Measurements from ENCODE around the gene SLC17A7. TPM values are rescaled to one million over a fixed set of nuclear protein-coding genes. Genes with fewer than 3 reads are reported as not detected.

SLC17A7 gene
- total RNA-seq, 1 donor from 2014 or later, result not detected

DNA sequence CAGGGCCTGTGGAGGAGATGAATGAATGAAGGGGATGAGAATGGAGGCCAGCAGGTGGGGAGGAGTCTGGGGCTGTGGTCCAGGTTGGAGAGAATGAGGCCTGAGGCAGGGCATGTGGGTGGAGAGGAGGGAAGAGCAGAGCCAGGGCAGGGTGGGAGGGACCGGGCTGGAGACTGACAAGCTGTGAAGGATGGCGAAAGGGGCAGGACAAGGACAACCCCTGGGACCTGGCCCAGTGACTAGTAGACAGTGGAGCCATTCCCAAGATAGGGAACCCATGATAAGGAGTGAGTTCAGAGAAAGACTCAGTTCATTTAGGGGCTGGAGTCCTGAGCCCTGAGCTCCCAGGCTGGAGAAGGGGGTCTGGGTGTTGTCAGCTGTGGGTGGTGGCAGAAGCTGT, 21.1 kb downstream of the SLC17A7 start:
- Histone ChIP-seq H3K4me3 (ENCODE audit: low read depth, low read length) (no peak overlapping the region), H3K36me3 (ENCODE audit: control insufficient read depth, insufficient read depth, low read length) (no peaks in the 10 kb centered on the region), H3K27me3 (ENCODE audit: control insufficient read depth, insufficient read depth, low read length) (peaks cover 70% of the 10 kb centered on the region)
- DNase-seq (ENCODE audit: low read depth), result no peak
- TF ChIP-seq, protein P1, sequence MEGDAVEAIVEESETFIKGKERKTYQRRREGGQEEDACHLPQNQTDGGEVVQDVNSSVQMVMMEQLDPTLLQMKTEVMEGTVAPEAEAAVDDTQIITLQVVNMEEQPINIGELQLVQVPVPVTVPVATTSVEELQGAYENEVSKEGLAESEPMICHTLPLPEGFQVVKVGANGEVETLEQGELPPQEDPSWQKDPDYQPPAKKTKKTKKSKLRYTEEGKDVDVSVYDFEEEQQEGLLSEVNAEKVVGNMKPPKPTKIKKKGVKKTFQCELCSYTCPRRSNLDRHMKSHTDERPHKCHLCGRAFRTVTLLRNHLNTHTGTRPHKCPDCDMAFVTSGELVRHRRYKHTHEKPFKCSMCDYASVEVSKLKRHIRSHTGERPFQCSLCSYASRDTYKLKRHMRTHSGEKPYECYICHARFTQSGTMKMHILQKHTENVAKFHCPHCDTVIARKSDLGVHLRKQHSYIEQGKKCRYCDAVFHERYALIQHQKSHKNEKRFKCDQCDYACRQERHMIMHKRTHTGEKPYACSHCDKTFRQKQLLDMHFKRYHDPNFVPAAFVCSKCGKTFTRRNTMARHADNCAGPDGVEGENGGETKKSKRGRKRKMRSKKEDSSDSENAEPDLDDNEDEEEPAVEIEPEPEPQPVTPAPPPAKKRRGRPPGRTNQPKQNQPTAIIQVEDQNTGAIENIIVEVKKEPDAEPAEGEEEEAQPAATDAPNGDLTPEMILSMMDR (IDR thresholded peaks at IDR 0.05; ENCODE audit: insufficient read depth, low read length, poor library complexity, severe bottlenecking), result no peak

DNA sequence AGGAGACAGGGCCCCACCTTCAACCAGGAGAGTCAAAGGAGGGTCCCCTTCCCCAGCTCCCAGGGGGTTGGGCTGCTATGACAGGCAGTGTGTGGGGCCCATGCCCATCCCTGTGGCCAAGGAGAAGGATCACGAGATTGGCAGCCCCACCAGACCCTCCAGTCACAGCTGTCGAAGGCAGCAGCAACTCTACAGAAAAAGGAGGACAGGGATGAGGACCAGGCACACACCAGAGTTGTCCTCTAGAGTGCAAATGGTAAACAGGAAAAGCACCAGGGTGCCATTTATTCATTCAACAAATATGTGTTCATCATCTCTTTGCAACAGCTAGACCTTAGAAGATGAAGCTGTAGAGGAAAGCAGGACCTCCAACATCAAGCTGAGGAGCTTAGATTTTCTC, 22.2 kb downstream of the SLC17A7 start:
- DNase-seq (ENCODE audit: low read depth), result no peak
- H3K36me3 ChIP-seq (ENCODE audit: control insufficient read depth, insufficient read depth, low read length), result no peaks in the 10 kb centered on the region
- TF ChIP-seq, protein P1 (IDR thresholded peaks at IDR 0.05; ENCODE audit: insufficient read depth, low read length, poor library complexity, severe bottlenecking), result no peak
- no peak overlapping the region for H3K4me3 ChIP-seq (ENCODE audit: low read depth, low read length)
- H3K27me3 ChIP-seq (ENCODE audit: control insufficient read depth, insufficient read depth, low read length), result peaks cover 60% of the 10 kb centered on the region

DNA sequence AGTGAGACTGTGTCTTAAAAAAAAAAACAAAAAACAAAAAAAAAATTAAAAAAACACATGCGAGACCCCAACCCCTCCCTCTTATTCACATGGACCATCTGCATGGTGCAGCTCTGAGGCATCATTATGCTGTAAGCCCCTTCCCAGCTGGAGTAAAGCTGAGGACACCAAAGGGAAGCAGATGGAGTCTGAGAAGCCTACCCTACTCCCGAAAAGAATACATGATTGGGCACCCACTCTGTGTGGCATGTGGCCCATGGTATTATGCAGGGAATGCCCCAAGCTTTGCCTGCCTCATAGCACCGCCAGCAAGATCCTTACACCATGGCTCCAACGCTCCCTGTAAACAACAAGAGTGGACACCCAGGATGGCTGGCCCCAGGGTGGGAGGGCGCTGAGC, 22.8 kb downstream of the SLC17A7 start:
- no peaks in the 10 kb centered on the region for H3K36me3 ChIP-seq (ENCODE audit: control insufficient read depth, insufficient read depth, low read length)
- H3K27me3 ChIP-seq (ENCODE audit: control insufficient read depth, insufficient read depth, low read length), result peaks cover 54% of the 10 kb centered on the region
- TF ChIP-seq, protein P1 (IDR thresholded peaks at IDR 0.05; ENCODE audit: insufficient read depth, low read length, poor library complexity, severe bottlenecking), result no peak
- no peak for DNase-seq (ENCODE audit: low read depth)
- H3K4me3 ChIP-seq (ENCODE audit: low read depth, low read length), result no peak overlapping the region

DNA sequence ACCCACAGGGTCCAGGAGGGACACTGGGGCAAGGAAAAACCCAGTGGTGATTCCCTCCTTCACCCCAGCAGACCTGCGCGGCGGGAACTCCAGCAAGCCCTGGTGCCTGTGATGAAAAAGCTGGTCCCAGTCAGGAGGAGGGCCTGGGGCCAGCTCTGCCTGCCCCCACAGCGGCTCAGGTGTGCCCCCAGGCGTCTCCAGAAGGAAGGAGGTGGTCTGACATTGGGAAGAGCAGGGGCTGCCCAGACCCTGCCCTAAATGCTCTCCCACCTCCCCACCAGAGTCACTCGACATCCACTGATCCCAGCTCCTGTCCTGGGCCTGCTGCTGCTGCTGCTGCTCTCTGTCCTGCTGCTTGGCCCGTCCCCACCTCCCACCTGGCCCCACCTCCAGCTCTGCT, 24.2 kb downstream of the SLC17A7 start:
- Histone ChIP-seq H3K36me3 (ENCODE audit: control insufficient read depth, insufficient read depth, low read length) (no peaks in the 10 kb centered on the region), H3K27me3 (ENCODE audit: control insufficient read depth, insufficient read depth, low read length) (peaks cover 40% of the 10 kb centered on the region)
- DNase-seq (ENCODE audit: low read depth), result no peak

DNA sequence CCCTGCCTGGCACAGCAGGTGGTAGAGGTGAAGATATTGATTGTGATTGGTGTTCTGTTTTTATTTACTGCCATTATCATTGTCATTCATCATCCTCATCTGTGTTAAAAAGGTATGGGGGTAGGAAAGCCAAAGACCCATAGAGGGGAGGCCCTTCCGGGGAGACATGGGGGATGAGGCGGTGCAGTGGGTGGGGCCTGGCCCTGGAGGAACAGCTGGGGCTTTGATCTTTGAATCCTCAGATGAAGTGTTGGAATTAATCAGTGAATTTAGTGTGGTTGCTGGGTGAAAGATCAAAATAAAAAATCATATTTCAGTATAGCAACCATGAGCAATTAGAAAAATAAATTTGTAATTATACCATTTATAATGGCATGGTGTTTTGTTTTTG, 25.5 kb downstream of the SLC17A7 start:
- Histone ChIP-seq H3K36me3 (ENCODE audit: control insufficient read depth, insufficient read depth, low read length) (no peaks in the 10 kb centered on the region), H3K27me3 (ENCODE audit: control insufficient read depth, insufficient read depth, low read length) (peaks cover 28% of the 10 kb centered on the region), H3K4me3 (ENCODE audit: low read depth, low read length) (no peak overlapping the region)
- DNase-seq (ENCODE audit: low read depth), result no peak
- TF ChIP-seq, protein P1 (IDR thresholded peaks at IDR 0.05; ENCODE audit: insufficient read depth, low read length, poor library complexity, severe bottlenecking), result no peak

More for the DNA sequence above, 24.2 kb downstream of the SLC17A7 start:
- no peak overlapping the region for H3K4me3 ChIP-seq (ENCODE audit: low read depth, low read length)
- TF ChIP-seq, protein P1 (IDR thresholded peaks at IDR 0.05; ENCODE audit: insufficient read depth, low read length, poor library complexity, severe bottlenecking), result no peak

DNA sequence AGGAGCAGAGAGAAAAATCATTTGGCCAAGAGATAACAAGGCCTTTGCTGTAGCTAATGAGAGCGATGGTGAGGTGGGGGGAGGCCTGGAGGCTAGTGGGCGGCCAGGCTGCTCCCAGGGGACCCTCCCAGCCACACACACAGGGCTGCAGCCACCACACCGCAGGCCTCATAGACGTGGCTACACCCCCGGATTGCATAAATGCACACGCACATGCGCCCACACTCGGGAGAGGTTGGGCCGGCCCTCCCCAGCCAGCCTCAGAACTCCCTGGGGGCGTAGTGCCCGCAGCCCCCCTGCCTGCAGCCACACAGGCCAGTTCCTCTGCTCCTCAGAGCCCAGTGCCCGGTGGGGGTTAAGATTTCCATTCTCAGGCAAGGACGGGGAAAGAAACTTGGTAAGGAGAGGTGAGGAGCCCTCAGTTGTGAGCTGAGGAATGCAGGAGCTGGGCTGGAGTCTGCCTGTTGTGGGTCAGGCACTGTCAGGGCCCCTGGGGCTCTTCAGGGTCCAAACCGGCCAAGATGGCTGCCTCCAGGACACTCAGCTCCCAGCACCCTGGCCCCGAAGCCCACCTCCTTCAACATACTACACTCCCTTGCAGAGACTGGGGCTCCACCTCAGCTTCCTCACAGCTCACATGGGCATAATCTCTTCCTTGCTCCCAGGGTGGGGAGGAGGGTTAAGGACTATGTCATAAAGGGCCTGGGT, 26.1 kb downstream of the SLC17A7 start:
- Histone ChIP-seq H3K4me3 (ENCODE audit: low read depth, low read length) (no peak overlapping the region), H3K27me3 (ENCODE audit: control insufficient read depth, insufficient read depth, low read length) (peaks cover 23% of the 10 kb centered on the region), H3K36me3 (ENCODE audit: control insufficient read depth, insufficient read depth, low read length) (no peaks in the 10 kb centered on the region)
- DNase-seq (ENCODE audit: low read depth), result no peak
- TF ChIP-seq, protein P1 (IDR thresholded peaks at IDR 0.05; ENCODE audit: insufficient read depth, low read length, poor library complexity, severe bottlenecking), result no peak

Measured in kidney epithelial cell (primary cell).